Measurements from ENCODE around the gene ANO9. TPM values are rescaled to one million over a fixed set of nuclear protein-coding genes. Genes with fewer than 3 reads are reported as not detected.

The ANO9 gene
- total RNA-seq, 4 donors from 2014 or later, result 11.0 to 22.1 (median 16.2) TPM

DNA sequence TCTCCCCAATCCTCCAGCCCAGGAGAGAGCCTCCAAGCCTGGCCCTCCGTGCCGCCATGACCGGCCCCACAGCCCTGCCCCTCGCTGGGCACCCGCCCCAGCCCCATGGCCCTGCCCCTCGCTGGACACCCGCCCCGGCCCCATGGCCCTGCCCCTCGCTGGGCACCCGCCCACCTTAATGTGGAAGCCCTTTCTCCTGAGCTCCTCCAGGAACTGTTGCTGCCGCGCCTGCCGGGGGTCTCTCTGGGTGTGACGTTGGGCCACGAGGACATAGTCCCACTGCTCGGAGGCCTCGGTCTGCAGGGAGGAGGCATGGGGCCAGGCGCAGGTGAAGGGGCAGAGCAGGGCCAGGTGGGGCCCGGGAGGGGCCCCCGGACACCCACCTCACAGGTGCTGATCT is 8.2 kb downstream of the ANO9 start:
- Histone ChIP-seq H3K4me1 (no peaks in the 10 kb centered on the region), H3K27ac (no peak overlapping the region), H3K27me3 (peaks cover 0 to 6% (median 0%) of the 10 kb centered on the region in 4 donors), H3K4me3 (no peak overlapping the region), H3K36me3 (peaks cover 0 to 25% (median 0%) of the 10 kb centered on the region in 3 donors), H3K9me3 (no peaks in the 10 kb centered on the region)
- TF ChIP-seq, protein P1, sequence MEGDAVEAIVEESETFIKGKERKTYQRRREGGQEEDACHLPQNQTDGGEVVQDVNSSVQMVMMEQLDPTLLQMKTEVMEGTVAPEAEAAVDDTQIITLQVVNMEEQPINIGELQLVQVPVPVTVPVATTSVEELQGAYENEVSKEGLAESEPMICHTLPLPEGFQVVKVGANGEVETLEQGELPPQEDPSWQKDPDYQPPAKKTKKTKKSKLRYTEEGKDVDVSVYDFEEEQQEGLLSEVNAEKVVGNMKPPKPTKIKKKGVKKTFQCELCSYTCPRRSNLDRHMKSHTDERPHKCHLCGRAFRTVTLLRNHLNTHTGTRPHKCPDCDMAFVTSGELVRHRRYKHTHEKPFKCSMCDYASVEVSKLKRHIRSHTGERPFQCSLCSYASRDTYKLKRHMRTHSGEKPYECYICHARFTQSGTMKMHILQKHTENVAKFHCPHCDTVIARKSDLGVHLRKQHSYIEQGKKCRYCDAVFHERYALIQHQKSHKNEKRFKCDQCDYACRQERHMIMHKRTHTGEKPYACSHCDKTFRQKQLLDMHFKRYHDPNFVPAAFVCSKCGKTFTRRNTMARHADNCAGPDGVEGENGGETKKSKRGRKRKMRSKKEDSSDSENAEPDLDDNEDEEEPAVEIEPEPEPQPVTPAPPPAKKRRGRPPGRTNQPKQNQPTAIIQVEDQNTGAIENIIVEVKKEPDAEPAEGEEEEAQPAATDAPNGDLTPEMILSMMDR (IDR thresholded peaks at IDR 0.05), result no peak
- no peak for TF ChIP-seq POLR2A (IDR thresholded peaks at IDR 0.05)
- 92 to 93% methylated on average over 2 to 5 of the region's 20 CpGs for WGBS, 2 donors
- DNase-seq, result no peak
- intact Hi-C loops (cut with DNase I), result no loop called here

DNA sequence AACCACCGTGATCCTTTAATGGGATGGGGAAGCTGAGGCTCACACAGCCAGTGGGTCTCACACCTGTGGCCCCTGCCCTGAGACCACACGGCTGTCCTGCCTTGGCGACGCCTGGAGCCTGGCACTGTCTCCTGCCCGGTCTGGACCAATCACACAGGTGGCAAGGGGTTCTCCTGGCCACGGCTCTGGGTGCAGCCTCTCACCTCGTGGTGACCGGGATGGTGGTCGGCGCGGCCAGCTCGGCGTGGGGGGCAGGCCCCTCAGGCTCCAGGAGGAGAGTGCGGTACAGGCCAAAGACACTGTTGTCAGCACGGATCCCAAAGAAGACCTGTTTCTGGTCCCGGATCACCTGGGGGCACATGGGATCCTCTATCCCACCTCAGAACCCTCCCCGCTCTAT is 8.7 kb downstream of the ANO9 start:
- no peaks in the 10 kb centered on the region for H3K9me3 ChIP-seq
- peaks cover 0 to 6% (median 0%) of the 10 kb centered on the region in 4 donors for H3K27me3 ChIP-seq
- H3K4me1 ChIP-seq, result no peaks in the 10 kb centered on the region
- peaks cover 0 to 25% (median 0%) of the 10 kb centered on the region in 3 donors for H3K36me3 ChIP-seq
- DNase-seq, result no peak
- H3K27ac ChIP-seq, result no peak overlapping the region
- 88 to 95% methylated on average over 7 to 10 of the region's 17 CpGs for WGBS, 2 donors
- TF ChIP-seq, protein P1 (IDR thresholded peaks at IDR 0.05), result no peak
- no peak for TF ChIP-seq POLR2A (IDR thresholded peaks at IDR 0.05)
- intact Hi-C loops (cut with DNase I), result no loop called here
- H3K4me3 ChIP-seq, result no peak overlapping the region

DNA sequence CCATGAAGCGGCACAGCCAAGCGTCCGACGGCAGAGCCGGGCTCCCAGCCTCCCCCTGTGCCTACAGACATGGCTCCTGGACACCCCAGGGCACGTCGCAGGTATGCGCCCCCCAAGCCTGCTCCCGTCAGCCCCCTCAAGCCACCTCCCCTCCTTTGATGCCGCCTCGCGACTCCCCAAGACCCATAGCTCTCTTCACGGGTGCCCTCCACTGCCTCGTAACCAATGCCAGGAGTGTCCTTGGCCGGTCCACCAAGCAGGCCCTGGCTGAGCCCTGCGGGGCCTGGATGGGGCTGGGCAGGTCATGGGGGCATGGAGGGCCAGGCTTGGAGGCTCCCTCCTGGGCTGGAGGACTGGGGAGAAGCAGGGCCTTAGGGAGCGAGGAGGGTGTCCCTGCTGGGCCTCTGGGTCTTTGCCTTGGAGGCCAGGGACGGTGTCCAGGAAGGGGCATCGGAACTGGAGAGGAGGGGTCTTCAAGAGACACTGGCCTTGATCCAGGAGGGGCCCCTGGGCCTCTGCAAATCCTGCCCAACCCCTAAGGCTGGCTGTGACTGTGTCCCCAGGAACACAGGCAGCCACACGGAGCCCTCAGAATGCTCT is 9.2 kb downstream of the ANO9 start:
- Histone ChIP-seq H3K36me3 (peaks cover 0 to 25% (median 0%) of the 10 kb centered on the region in 3 donors), H3K9me3 (no peaks in the 10 kb centered on the region), H3K4me3 (no peak overlapping the region), H3K27me3 (peaks cover 0 to 6% (median 0%) of the 10 kb centered on the region in 4 donors), H3K27ac (no peak overlapping the region), H3K4me1 (no peaks in the 10 kb centered on the region)
- intact Hi-C loops (cut with DNase I), result no loop called here
- TF ChIP-seq, protein P1 (IDR thresholded peaks at IDR 0.05), result no peak
- TF ChIP-seq POLR2A (IDR thresholded peaks at IDR 0.05), result no peak
- WGBS, 2 donors, result 71 to 90% methylated on average over 2 to 6 of the region's 20 CpGs
- DNase-seq, result no peak

DNA sequence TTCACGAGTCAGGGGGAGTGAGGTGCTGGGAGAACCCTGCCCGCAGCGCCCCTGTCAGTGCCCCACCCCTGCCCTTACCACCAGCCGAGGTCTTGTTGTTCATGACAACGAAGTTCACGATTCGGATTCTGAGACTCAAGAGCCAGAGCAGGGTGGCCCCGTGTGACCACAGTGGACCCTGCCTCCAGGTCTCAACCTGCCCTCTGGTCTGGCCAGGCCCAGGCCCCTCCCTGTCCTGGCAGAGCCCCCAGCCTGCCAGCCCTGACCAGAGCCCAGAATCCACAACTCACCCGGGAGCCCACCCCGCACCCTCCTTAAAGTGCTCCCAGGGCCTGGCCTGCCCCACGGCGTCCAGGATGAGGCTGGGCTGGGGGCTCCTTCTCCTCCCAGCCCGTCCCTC is 9.9 kb downstream of the ANO9 start:
- intact Hi-C loops (cut with DNase I), result no loop called here
- TF ChIP-seq POLR2A (IDR thresholded peaks at IDR 0.05), result no peak
- TF ChIP-seq, protein P1 (IDR thresholded peaks at IDR 0.05), result no peak
- 82 to 90% methylated on average over 2 to 5 of the region's 13 CpGs for WGBS, 2 donors
- Histone ChIP-seq H3K4me3 (no peak overlapping the region), H3K9me3 (no peaks in the 10 kb centered on the region), H3K36me3 (peaks cover 0 to 25% (median 0%) of the 10 kb centered on the region in 3 donors), H3K27me3 (no peaks in the 10 kb centered on the region), H3K4me1 (no peaks in the 10 kb centered on the region), H3K27ac (no peak overlapping the region)
- DNase-seq, result no peak

DNA sequence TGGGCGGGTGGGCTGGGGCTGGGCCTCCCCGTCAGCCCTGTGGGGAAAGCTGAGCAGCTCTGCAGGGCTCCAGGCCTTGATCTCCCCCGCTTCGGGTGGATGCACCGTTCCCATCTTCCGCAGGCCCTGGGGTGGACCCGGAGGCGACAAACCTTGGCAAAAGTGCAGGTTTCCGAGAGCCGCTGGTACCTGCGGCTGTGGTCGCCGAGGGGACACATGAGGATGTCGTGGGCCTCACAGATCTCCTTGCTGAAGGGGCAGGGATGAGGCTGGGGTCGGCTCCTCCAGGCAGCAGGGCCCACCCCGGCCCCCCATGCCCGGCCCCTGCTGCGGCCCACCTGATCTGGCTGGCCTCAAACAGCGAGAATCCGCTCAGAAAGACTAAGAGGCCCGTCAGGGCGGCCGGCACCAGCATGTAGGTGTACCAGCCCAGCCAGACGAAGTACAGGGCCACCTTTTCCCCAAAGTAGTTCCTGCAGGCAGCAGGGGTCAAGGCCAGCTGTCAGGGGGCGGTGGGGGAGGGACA is 11.8 kb downstream of the ANO9 start:
- no peaks in the 10 kb centered on the region for H3K9me3 ChIP-seq
- TF ChIP-seq, protein P1 (IDR thresholded peaks at IDR 0.05), result no peak
- no peak for TF ChIP-seq POLR2A (IDR thresholded peaks at IDR 0.05)
- no peaks in the 10 kb centered on the region for H3K4me1 ChIP-seq
- H3K4me3 ChIP-seq, result no peak overlapping the region
- WGBS, 2 donors, result 36 to 69% methylated on average over 3 of the region's 25 CpGs
- no peaks in the 10 kb centered on the region for H3K27me3 ChIP-seq
- H3K36me3 ChIP-seq, result peaks cover 0 to 25% (median 0%) of the 10 kb centered on the region in 3 donors
- intact Hi-C loops (cut with DNase I), result no loop called here
- H3K27ac ChIP-seq, result no peak overlapping the region
- no peak for DNase-seq

Data from esophagus squamous epithelium (tissue), 5 donors.